ENCODE data around the gene FBXW10B.
"Not testable (repeated sequence)": the region's sequence is repeated elsewhere in the genome, so short reads cannot be mapped to it uniquely, and the experiment has no call there.

The FBXW10B gene

GRCh38 chr17:15649861-15650421 is 30.4 kb upstream of the FBXW10B start:
- no peak overlapping the region for H3K4me3 ChIP-seq (ENCODE audit: insufficient read depth, low read length, poor library complexity, severe bottlenecking)
- no peak overlapping the region for H2AFZ ChIP-seq (ENCODE audit: low read depth, low read length, severe bottlenecking)
- H3F3A ChIP-seq (ENCODE audit: insufficient read depth), result no peaks in the 10 kb centered on the region
- H3K79me2 ChIP-seq (ENCODE audit: insufficient read depth, low read length), result no peaks in the 10 kb centered on the region
- no peaks in the 10 kb centered on the region for H3K9me3 ChIP-seq (ENCODE audit: insufficient read depth, low read length)
- TF ChIP-seq CTCF (IDR thresholded peaks at IDR 0.05; ENCODE audit: insufficient read depth, low read length, poor library complexity, severe bottlenecking) (no peak), EZH2phosphoT487 (conservative IDR thresholded peaks at IDR 0.05; ENCODE audit: low read length) (no peak)
- H4K20me1 ChIP-seq (ENCODE audit: low read depth, low read length), result no peaks in the 10 kb centered on the region
- no peak overlapping the region for H3K27ac ChIP-seq (ENCODE audit: low read depth, low read length)
- H3K9ac ChIP-seq (ENCODE audit: low read length), result no peak overlapping the region
- no peaks in the 10 kb centered on the region for H3K27me3 ChIP-seq (ENCODE audit: low read length)
- H3K4me2 ChIP-seq (ENCODE audit: low read depth, low read length, poor library complexity, severe bottlenecking), result no peak overlapping the region
- no peaks in the 10 kb centered on the region for H3K36me3 ChIP-seq (ENCODE audit: low read length)
- no peaks in the 10 kb centered on the region for H3K9me2 ChIP-seq (replicated peaks; ENCODE audit: insufficient read depth, low read length)

- Histone ChIP-seq H3K4me2 (ENCODE audit: low read depth, low read length, poor library complexity, severe bottlenecking) (no peak overlapping the region), H2AFZ (ENCODE audit: low read depth, low read length, severe bottlenecking) (no peak overlapping the region), H3K79me2 (ENCODE audit: insufficient read depth, low read length) (no peaks in the 10 kb centered on the region), H3K9me2 (replicated peaks; ENCODE audit: insufficient read depth, low read length) (no peaks in the 10 kb centered on the region), H3K36me3 (ENCODE audit: low read length) (no peaks in the 10 kb centered on the region), H4K20me1 (ENCODE audit: low read depth, low read length) (no peaks in the 10 kb centered on the region), H3K27ac (ENCODE audit: low read depth, low read length) (no peak overlapping the region), H3K27me3 (ENCODE audit: low read length) (no peaks in the 10 kb centered on the region), H3K9ac (ENCODE audit: low read length) (no peak overlapping the region), H3F3A (ENCODE audit: insufficient read depth) (no peaks in the 10 kb centered on the region), H3K9me3 (ENCODE audit: insufficient read depth, low read length) (no peaks in the 10 kb centered on the region), H3K4me3 (ENCODE audit: insufficient read depth, low read length, poor library complexity, severe bottlenecking) (no peak overlapping the region)
- no peak for TF ChIP-seq EZH2phosphoT487 (conservative IDR thresholded peaks at IDR 0.05; ENCODE audit: low read length)
Observed at GRCh38 chr17:15648386-15648785, 28.9 kb upstream of the FBXW10B start.

- H2AFZ ChIP-seq (ENCODE audit: low read depth, low read length, severe bottlenecking); H3K79me2 ChIP-seq (ENCODE audit: insufficient read depth, low read length); H3K4me2 ChIP-seq (ENCODE audit: low read depth, low read length, poor library complexity, severe bottlenecking); H3K9ac ChIP-seq (ENCODE audit: low read length); H3K27ac ChIP-seq (ENCODE audit: low read depth, low read length); H3K9me2 ChIP-seq (replicated peaks; ENCODE audit: insufficient read depth, low read length); H3K9me3 ChIP-seq (ENCODE audit: insufficient read depth, low read length); H3K27me3 ChIP-seq (ENCODE audit: low read length); H3K4me3 ChIP-seq (ENCODE audit: insufficient read depth, low read length, poor library complexity, severe bottlenecking); H3K36me3 ChIP-seq (ENCODE audit: low read length); H3F3A ChIP-seq (ENCODE audit: insufficient read depth); H4K20me1 ChIP-seq (ENCODE audit: low read depth, low read length): not testable (repeated sequence)
Observed at GRCh38 chr17:15645942-15646312, 26.4 kb upstream of the FBXW10B start.

GRCh38 chr17:15645099-15645941 is 25.8 kb upstream of the FBXW10B start:
- H3K36me3 ChIP-seq (ENCODE audit: low read length); H4K20me1 ChIP-seq (ENCODE audit: low read depth, low read length); H3K79me2 ChIP-seq (ENCODE audit: insufficient read depth, low read length); H3K9me2 ChIP-seq (replicated peaks; ENCODE audit: insufficient read depth, low read length); H2AFZ ChIP-seq (ENCODE audit: low read depth, low read length, severe bottlenecking); H3K27ac ChIP-seq (ENCODE audit: low read depth, low read length); H3K9ac ChIP-seq (ENCODE audit: low read length); H3F3A ChIP-seq (ENCODE audit: insufficient read depth); H3K27me3 ChIP-seq (ENCODE audit: low read length); H3K9me3 ChIP-seq (ENCODE audit: insufficient read depth, low read length); H3K4me3 ChIP-seq (ENCODE audit: insufficient read depth, low read length, poor library complexity, severe bottlenecking); H3K4me2 ChIP-seq (ENCODE audit: low read depth, low read length, poor library complexity, severe bottlenecking): not testable (repeated sequence)

GRCh38 chr17:15642505-15643251 is 23.2 kb upstream of the FBXW10B start:
- not testable (repeated sequence) for H4K20me1 ChIP-seq (ENCODE audit: low read depth, low read length); H3K9me3 ChIP-seq (ENCODE audit: insufficient read depth, low read length); H3K27ac ChIP-seq (ENCODE audit: low read depth, low read length); H3K79me2 ChIP-seq (ENCODE audit: insufficient read depth, low read length); H2AFZ ChIP-seq (ENCODE audit: low read depth, low read length, severe bottlenecking); H3K9me2 ChIP-seq (replicated peaks; ENCODE audit: insufficient read depth, low read length); H3K4me2 ChIP-seq (ENCODE audit: low read depth, low read length, poor library complexity, severe bottlenecking); H3K36me3 ChIP-seq (ENCODE audit: low read length); H3K9ac ChIP-seq (ENCODE audit: low read length); H3F3A ChIP-seq (ENCODE audit: insufficient read depth); H3K4me3 ChIP-seq (ENCODE audit: insufficient read depth, low read length, poor library complexity, severe bottlenecking); H3K27me3 ChIP-seq (ENCODE audit: low read length)

- H2AFZ ChIP-seq (ENCODE audit: low read depth, low read length, severe bottlenecking); H3K36me3 ChIP-seq (ENCODE audit: low read length); H3K27ac ChIP-seq (ENCODE audit: low read depth, low read length); H3K9me3 ChIP-seq (ENCODE audit: insufficient read depth, low read length); H3K9me2 ChIP-seq (replicated peaks; ENCODE audit: insufficient read depth, low read length); H3K4me2 ChIP-seq (ENCODE audit: low read depth, low read length, poor library complexity, severe bottlenecking); H3K27me3 ChIP-seq (ENCODE audit: low read length); H3K9ac ChIP-seq (ENCODE audit: low read length); H3K4me3 ChIP-seq (ENCODE audit: insufficient read depth, low read length, poor library complexity, severe bottlenecking); H3K79me2 ChIP-seq (ENCODE audit: insufficient read depth, low read length); H3F3A ChIP-seq (ENCODE audit: insufficient read depth); H4K20me1 ChIP-seq (ENCODE audit: low read depth, low read length): not testable (repeated sequence)
Observed at GRCh38 chr17:15642014-15642413, 22.5 kb upstream of the FBXW10B start.

All from SU-DHL-6 (cell line).